RWPE1 (cell line): ENCODE measurements around the gene VAMP5.
"Not testable (repeated sequence)": the region's sequence is repeated elsewhere in the genome, so short reads cannot be mapped to it uniquely, and the experiment has no call there.

ENCODE experiments used
- CTCF ChIA-PET: fragments of 350-600 bp; sonication (Branson Sonifier 250); formaldehyde crosslinking; extraction: SDS; loops from one replicate; lab custom pipeline; 2021; lab: Yijun Ruan, JAX
- POLR2A ChIA-PET: fragments of 400-600 bp; formaldehyde crosslinking; extraction: SDS; loops from one replicate; lab custom pipeline; 2020; ENCODE audit warnings: antibody characterized with exemption; ENCODE audit not compliant: low non-redundant PET; lab: Yijun Ruan, JAX
- DNase-seq: peaks from one replicate; pipeline ENCODE4 v3.0.0; 2012; ENCODE audit warnings: low spot score
- H3K27ac ChIP-seq: fragments of 450-650 bp; 2 replicates; pipeline ENCODE4 v1.5.1; 2017
- CTCF ChIP-seq: fragments of 450-650 bp; conservative IDR thresholded peaks from 2 replicates; pipeline ENCODE4 v1.5.1; 2017; ENCODE audit warnings: low read depth, mild to moderate bottlenecking

The VAMP5 gene

GRCh38 chr2:85550486-85550885, 33.7 kb upstream of the VAMP5 start:
- H3K27ac ChIP-seq, result peak overlapping the region; percentile 27; the same call in 1 of the 2 replicates
- no peak for TF ChIP-seq CTCF
- DNase-seq, result no peak
- ChIA-PET POLR2A (interaction anchor here (0.6 to 1.2 kb wide), 2 partner anchors 12 to 26 kb away, joined by 5 to 8 read pairs; partner anchors contain the start of gene MAT2A), CTCF (interaction anchor here (0.6 to 3.3 kb wide), 5 partner anchors 56 to 284 kb away, joined by 3 to 40 read pairs (median 4); no protein-coding TSS in a partner anchor)

DNA sequence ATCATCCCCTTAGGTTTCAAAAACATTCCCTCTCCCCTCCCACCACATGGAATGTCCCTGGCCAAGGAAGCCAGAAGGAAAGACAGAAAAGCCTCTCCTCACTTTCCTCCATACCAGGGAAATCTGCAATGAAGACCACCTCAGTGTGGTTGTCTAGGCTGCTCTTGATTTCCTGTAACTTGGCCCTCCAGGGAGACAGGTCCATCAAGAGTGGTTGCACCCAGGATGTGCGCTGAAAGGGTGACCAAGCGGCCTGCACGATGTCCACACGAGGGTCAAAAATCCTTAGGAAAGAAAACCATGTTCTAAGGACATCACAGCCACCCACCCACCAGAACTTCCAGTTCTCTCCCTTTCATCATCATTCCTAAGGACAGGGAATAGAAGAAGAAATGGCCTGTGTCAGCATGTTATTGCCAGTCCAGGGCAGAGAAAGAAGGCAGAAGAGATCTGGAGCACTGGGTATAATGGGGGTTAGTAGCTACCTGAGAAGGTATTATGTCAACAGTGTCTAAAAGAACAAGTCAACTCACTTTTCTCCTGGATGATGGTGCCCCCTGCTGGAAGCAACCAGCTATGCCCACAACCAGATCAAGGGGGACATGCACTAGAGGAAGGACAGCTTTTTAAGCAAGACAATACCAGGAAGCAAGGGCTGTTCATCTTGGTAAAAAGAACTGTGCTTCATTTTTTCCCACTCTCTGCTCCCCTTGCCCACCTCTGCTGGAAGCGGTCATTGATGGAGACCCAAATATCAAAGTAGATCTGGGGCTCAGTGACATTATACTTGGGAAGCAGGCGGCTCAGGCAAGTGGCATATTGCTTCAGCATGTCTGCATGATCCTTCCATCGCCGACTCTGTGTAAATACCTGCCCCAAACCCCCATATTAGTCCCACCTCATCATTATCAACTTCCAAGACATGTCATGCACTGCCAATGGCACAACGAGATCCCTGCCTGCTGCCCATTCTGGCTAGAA, 32.2 kb upstream of the VAMP5 start:
- POLR2A ChIA-PET, result interaction anchor here (1.0 kb wide), 1 partner anchor 9 kb away, joined by 4 read pairs; the partner anchor contains the start of gene GGCX
- peak overlapping the region; percentile 40 for H3K27ac ChIP-seq
- peak; percentile 72 for DNase-seq
- peak; percentile 88 for TF ChIP-seq CTCF
- CTCF ChIA-PET, result interaction anchor here (0.5 to 3.3 kb wide), 24 partner anchors 8 to 232 kb away, joined by 3 to 40 read pairs (median 4); partner anchors contain the start of genes ELMOD3, GGCX, MAT2A and RETSAT

DNA sequence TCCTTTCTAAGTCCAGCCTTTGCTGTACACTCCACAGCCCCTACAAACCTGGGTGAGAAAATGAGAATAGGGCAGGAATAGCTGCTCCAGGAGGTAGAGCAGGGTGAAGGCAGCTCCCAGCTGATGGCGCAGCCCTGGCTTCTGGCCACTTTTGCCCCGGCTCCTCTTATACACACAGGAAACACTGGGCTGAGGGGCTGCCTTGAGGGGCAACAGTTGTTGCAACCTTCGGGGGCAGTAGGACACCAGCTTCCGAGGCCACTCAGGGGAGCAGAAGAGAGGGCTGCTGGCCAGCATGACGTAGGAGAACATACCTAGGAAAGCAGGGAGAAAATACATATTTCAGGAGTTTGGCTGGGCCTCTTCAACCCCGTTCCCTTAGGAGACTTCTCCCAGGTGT, 31.0 kb upstream of the VAMP5 start:
- no peak for DNase-seq
- CTCF ChIA-PET, result interaction anchor here (0.9 to 3.3 kb wide), 2 partner anchors 132 to 133 kb away, joined by 4 to 40 read pairs; no protein-coding TSS in a partner anchor
- POLR2A ChIA-PET, result no interaction called here
- peak overlapping the region; percentile 34 for H3K27ac ChIP-seq
- no peak for TF ChIP-seq CTCF

GRCh38 chr2:85554980-85555612, 29.1 kb upstream of the VAMP5 start:
- ChIA-PET CTCF (interaction anchor here (0.7 kb wide), 1 partner anchor 176 kb away, joined by 3 read pairs; no protein-coding TSS in a partner anchor), POLR2A (no interaction called here)
- no peak for DNase-seq
- TF ChIP-seq CTCF, result no peak
- no peak overlapping the region for H3K27ac ChIP-seq

DNA sequence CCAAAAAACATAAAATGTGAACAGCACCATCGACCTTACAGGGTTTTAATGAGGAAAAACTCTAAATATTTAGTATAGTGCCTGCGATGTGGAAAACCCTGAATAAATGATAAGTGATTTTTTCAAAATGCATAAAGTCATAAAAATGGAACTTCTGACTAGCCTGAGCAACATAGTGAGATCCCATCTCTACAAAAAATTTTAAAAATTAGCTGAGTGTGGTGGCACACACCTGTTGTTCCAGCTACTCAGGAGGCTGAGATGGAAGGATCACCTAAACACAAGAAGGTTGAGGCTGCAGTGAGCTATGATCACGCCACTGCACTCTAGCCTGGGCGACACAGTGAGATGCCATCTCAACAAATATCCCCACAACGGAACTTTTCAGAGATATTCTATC, 27.1 kb upstream of the VAMP5 start:
- no peak for TF ChIP-seq CTCF
- H3K27ac ChIP-seq, result no peak overlapping the region
- ChIA-PET CTCF (interaction anchor here (0.5 to 1.2 kb wide), 2 partner anchors 18 to 540 kb away, joined by 3 to 6 read pairs; partner anchors contain the start of gene MAT2A), POLR2A (interaction anchor here (0.6 kb wide), 1 partner anchor 13 kb away, joined by 3 read pairs; no protein-coding TSS in a partner anchor)
- DNase-seq, result no peak

DNA sequence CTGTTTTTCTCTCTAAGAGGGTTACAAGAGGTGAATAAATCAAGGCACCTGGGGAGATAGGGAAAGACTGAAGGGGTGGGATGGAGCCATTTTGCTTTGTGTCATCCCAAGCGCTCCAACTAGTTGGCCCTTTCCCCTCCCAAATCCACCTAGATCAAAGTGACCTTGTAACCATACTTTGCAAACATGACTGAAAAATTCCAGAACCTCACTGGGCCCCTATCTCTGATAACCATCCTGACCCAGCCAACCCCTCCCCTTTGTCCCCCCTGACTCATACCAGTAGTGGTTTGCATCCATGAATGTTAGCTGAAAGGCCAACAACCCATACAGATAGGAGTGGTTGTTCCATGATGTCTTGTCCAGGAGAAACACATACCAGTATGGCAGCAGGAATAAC, 26.1 kb upstream of the VAMP5 start:
- CTCF ChIA-PET, result no interaction called here
- no peak overlapping the region for H3K27ac ChIP-seq
- DNase-seq, result no peak
- POLR2A ChIA-PET, result no interaction called here
- TF ChIP-seq CTCF, result no peak

GRCh38 chr2:85560403-85560726, 23.9 kb upstream of the VAMP5 start:
- peak overlapping the region; percentile 82 for H3K27ac ChIP-seq
- POLR2A ChIA-PET, result interaction anchor here (0.6 to 1.0 kb wide), 2 partner anchors 8 to 17 kb away, joined by 4 to 5 read pairs; partner anchors contain the start of gene VAMP8
- DNase-seq, result not testable (repeated sequence)
- CTCF ChIA-PET, result interaction anchor here (0.7 to 1.1 kb wide), 3 partner anchors 8 to 286 kb away, joined by 3 to 6 read pairs (median 4); no protein-coding TSS in a partner anchor
